Stimulated activated CD8-positive, alpha-beta memory T cell treated with anti-CD3 and anti-CD28 coated beads, Interleukin-12 subunit alpha, Interleukin-12 subunit beta, amount 100 ng/mL, for 1 hour (primary cell): ENCODE data around the gene STEAP2.
"Not testable (repeated sequence)": the region's sequence is repeated elsewhere in the genome, so short reads cannot be mapped to it uniquely, and the experiment has no call there.

ENCODE experiments used
- DNase-seq: peaks from one replicate; pipeline ENCODE4 v3.0.0-alpha.2; 2020; ENCODE audit warnings: low read depth

Gene STEAP2

GRCh38 chr7:90211391-90212148 is at the start of gene STEAP2:
Gene STEAP2 (plus strand): TSS chr7:90211740. CDS start chr7:90225083, 13,343 bp downstream.
- no peak for DNase-seq

GRCh38 chr7:90163534-90163933 is 48.0 kb upstream of the STEAP2 start:
- no peak for DNase-seq

- DNase-seq: no peak
Observed at GRCh38 chr7:90165724-90166123, 45.8 kb upstream of the STEAP2 start.

DNA sequence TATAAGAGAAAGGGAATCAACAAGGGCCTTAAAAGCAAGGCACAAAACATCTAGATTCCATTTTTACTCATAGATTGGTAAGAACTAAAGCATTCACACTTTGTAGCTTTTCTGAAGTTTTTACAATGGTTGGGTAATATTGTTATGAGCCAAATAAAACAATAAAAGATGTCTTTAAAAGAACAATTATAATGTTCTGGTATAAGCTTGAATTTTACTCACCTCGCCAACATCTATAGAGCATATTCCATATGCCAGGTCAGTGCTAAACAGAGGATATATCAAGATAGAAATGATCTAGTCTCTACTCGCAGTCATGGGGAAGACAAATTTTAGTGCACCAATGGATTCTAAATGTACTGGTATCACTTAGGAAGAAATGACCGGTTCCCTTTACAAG is 45.4 kb upstream of the STEAP2 start:
- no peak for DNase-seq

- DNase-seq: no peak
Observed at GRCh38 chr7:90167361-90167760, 44.2 kb upstream of the STEAP2 start.

DNA sequence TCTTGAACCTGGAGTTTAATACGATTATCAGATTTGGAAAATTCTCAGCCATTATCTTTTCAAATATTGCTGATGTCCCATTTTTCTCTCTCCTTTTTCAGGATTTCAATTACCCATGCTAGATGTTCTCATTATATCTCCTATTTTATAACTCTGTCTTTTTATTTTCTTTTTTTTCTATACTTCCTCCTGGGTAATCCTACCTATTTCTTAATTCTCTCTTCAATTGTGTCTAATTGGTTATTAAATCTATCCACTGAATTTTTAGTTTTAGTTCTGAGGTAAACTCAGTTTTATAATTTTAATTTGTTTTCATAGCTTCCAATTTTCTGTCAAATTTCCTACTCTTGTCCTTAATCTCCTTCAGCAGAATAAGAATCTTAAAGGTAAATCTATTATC is 41.6 kb upstream of the STEAP2 start:
- no peak for DNase-seq

GRCh38 chr7:90172121-90172520 is 39.4 kb upstream of the STEAP2 start:
- DNase-seq: no peak

GRCh38 chr7:90172624-90173023 is 38.9 kb upstream of the STEAP2 start:
- no peak for DNase-seq

- DNase-seq: no peak
Observed at GRCh38 chr7:90173127-90173844, 38.3 kb upstream of the STEAP2 start.

DNA sequence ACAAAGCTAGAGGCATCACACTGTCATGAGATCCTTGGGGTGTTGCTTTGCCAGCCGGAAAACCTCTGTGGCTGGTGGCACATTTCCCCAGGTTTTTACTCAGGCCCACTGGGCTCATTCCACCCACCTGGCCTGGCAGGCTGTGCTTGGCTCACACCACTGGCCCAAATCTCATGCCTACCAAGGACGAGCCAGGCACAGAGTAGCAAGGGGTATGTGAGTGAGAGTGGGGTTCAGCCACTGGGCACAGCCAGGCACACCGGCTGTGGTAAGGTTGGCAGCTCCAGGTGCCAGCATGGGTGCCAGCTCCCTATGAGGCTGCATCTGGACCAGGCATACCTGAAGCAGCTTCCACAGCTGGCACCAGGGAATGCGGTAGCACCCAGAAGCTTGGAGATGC is 35.9 kb upstream of the STEAP2 start:
- DNase-seq: no peak

- DNase-seq: no peak
Observed at GRCh38 chr7:90176195-90176594, 35.3 kb upstream of the STEAP2 start.

DNA sequence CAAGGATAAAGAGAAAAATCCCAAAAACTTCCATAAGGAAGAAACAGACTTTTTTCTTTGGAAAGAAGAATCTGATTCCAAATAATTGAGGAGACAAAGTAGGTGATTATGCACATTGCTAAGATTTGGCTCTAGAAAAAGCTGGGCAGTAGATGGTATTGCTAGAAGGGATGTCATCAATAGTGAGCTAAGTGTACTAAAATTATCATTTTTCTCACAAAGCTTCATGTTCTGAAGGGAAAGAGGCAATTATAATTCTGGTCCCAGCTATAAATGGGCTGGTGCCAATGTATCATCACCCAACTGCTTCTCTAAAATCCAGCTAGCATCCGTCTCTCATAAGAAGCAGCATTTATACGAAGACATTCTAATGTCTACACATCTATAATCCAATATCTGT is 33.4 kb upstream of the STEAP2 start:
- no peak for DNase-seq

- DNase-seq: no peak
Observed at GRCh38 chr7:90178679-90179278, 32.8 kb upstream of the STEAP2 start.

DNA sequence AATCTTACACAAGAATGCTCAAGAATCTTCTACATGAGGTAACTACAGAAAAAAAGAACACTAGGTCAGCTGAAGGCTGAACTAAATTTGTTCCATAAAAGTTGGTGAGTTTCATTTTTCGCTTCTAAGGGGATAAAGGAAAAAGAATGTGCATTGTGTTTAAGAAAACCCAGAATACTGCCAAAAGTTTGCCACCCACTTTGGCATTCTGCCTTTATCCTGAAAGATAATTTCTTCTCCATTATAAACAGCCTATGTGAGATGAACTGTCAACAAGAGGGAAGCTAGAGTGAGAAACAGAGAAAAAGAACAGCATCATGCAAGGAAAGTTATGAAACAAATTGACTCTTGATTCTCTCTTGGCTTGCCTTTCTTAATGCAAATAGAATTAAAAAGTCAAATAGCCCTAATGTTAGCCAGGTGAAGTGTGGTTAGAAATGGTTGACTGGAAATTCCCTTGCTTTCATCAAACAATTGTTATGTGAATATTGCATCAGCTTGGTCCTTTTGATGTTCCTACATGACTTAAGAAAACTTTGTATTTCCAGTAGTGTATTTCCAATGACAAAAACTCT is 31.4 kb upstream of the STEAP2 start:
- DNase-seq: no peak

DNA sequence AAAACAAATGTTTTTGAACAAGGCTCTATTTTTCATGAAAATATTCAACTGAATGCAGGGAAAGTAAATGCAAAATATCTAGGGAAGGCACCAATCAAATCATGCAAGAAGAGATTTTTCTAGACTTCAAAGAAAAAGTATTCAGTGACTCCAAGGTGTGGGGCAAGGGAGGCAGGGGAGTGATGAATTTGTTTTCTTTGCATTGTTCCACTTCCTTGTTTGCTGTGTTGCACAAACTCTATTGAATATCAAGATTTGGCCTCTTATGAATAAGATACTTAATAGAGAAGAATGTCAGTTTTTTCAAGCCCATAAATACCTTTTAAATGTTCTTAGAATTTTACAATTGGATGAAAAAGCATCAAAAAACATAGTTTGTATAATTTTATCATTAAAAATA is 30.9 kb upstream of the STEAP2 start:
- DNase-seq: no peak

- no peak for DNase-seq
Observed at GRCh38 chr7:90181485-90181884, 30.1 kb upstream of the STEAP2 start.

- not testable (repeated sequence) for DNase-seq
Observed at GRCh38 chr7:90186290-90186689, 25.2 kb upstream of the STEAP2 start.

- DNase-seq: no peak
Observed at GRCh38 chr7:90187507-90188050, 24.0 kb upstream of the STEAP2 start.

GRCh38 chr7:90188281-90188680 is 23.3 kb upstream of the STEAP2 start:
- DNase-seq: no peak

DNA sequence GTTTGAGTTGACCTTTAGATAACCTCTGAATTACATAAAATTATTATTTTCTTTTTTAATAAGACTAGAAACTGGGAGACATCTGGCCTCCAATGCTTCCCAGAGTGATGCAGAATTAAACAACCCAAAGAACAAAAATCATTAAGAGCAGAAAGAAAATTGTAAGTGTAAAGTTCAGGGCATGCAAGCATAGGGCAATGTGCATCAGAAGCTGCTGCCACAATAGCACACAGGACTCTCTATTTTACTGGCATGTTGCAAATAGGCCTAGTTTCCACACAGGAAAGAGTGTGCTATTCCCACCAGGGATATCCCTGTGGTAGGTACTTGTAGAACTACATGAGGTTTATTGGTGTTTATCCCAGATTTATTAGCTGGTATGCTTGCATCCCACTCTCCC is 20.5 kb upstream of the STEAP2 start:
- no peak for DNase-seq

GRCh38 chr7:90191648-90192047 is 19.9 kb upstream of the STEAP2 start:
- no peak for DNase-seq

DNA sequence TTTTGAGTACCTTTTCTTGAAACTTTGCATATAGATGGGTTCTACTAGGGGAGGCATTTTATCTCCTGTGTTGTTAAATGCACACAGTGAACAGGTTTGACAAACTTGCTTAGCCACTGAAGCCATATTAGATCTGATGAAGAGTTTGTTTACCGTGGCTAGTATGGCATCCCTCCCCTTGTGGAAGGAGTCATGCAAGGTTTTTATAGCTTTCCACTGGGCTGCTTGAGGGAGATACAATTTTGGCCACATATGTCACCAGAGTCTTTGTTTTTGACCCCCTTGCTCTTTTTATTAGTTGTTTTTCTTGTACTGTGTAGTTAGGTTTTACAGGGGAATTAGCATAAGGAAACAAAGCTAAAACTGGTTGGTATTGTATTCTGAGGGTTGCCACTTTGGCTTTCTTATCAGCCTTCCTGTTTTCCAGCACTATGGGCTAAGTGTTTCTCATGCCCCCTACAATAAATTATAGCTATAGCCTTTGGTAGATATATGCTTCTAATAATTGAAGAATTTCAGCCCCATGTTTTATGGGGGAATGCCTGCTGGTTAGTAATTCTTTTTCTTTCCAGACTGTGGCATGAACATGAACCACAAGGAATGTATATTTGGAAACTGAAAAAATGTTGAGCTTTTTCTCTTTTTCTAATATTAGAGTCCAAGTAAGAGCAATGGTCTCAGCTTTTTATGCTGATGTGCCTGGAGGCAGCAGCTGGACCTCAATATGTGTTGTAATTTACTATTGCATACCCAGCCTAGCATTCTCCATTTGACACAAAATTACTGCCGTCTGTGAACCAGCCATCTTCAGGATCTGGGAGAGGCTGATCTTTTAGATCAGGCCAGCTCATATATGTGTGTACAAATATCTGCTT is 18.4 kb upstream of the STEAP2 start:
- DNase-seq: no peak
